ENCODE results near the gene GP1BB.

The GP1BB gene

DNA sequence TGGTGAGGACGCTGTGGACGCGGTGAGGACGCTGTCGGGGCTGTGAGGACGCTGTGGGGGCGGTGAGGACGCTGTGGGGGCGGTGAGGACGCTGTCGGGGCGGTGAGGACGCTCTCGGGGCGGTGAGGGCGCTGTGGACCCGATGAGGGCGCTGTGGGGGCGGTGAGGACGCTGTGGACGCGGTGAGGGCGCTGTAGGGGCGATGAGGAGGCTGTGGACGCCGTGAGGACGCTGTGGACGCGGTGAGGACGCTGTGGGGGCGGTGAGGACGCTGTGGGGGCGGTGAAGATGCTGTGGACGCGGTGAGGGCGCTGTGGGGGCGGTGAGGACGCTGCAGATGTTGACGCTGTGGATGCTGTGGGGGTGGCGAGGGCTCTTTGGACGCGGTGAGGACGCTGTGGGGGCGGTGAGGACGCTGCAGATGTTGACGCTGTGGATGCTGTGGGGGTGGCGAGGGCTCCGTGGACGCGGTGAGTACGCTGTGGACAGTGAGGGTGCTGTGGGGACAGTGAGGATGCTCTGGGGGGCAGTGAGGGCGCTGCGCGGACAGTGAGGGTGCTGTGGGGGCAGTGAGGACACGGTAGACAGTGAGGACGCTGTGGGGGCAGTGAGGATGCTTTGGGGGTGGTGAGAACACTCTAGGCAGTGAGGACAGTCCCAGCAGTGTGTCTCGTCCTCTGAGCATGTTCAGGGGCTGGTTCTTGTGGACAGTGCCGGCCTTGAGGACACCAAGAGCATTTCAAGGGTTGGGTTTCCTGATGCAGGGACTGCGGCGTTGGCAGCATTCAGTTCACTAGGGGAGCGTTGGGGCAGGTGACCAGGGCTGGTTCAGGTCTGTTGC lies 4.2 kb downstream of the GP1BB start:
- no peak for DNase-seq (ENCODE audit: low spot score)

GRCh38 chr22:19728271-19728670 lies 4.9 kb downstream of the GP1BB start:
- no peak for DNase-seq (ENCODE audit: low spot score)

- no peak for DNase-seq (ENCODE audit: low spot score)
Observed at GRCh38 chr22:19728836-19729235, 5.5 kb downstream of the GP1BB start.

DNA sequence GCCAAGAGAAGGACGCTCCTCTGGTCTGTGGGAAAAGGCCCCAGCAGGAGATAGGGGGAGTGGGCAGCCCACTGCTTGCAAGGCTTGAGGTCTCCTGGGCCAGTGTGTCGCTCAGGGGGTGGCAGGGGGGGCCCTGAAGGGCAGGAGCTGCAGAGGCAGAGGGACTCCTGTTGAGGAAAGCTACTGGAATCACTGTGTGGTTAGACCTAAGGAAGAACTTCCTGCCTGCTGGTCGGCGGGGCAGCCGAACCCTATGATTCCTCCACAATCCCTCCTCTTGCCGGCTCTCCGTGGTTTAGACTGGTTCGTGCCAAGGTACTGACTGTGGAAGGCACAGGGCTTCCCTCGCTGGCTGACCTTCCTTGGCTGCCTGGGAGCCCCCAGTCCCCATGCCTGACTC lies 6.2 kb downstream of the GP1BB start:
- DNase-seq (ENCODE audit: low spot score), result no peak

GRCh38 chr22:19730198-19730597 lies 6.9 kb downstream of the GP1BB start:
- DNase-seq (ENCODE audit: low spot score), result no peak

- DNase-seq (ENCODE audit: low spot score), result peak; percentile 93
Observed at GRCh38 chr22:19730655-19731360, 7.5 kb downstream of the GP1BB start.

DNA sequence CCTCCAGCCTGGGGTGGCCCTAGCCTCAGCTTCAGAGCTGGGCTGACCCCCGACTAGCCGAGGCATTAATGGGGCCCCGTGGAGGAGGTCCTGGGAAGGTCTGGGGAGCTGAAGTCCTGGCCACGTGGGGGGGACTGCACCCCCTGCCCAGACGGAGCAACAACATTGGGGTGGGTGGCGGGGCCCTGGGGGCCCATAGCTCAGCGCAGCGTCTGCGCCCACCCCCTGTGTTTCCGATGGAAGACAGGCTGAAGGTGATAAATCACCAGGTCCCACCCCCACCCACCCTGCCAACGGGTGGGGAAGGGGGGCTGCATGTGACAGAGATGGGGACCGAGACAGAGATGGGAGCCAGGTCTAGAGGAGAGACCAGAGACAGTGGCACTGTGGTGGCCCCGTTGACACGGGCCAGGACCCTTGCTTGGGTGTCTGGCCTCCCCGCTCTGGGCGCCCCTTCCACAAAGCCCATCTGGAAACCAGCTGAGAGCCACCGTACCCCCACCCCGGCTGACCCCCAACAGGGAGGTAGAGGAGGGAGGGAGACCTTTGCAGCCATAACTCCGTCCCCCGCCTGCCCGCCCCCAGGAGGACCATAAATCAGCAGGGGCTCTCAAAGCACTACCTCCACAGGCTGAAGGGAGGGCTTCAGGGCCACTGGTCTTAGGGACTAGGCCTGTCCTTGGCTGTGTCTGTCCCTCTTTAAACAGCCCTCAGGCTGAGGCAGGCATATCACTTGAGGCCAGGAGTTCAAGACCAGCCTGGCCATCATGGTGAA lies 8.2 kb downstream of the GP1BB start:
- DNase-seq (ENCODE audit: low spot score), result no peak

DNA sequence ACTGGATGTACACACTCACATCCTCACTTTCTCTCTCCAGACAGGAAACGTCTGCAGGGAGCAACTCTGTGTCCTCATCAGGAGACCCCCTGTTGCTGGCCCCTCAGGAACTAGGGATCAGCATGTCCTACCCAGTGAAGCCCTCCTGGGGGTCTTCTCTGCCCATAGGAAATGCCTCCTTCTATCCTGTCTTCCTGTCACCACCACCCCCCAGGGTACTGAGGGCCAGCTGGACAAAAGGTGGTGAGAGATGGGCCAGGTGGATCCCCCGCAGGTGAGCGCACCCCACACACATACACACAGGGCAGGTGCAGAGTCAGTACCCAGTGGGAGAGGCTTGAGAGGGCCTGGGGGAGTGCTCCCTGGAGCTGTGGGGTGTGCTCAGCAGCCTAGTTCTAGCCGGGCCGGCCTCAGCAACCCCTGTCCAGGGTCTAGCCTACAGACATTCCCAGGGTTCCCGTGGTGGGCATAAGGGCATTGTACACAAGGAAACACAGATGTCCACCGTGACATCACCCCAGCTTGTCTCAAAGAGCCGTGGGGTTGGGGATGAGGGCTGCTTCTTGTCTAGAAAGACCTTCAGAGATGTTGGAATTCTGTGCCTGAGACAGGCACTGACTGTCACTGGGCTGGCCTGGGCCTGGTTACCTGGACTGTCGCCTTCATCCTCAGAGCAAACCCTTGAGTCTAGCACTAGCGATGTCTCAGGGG lies 9.2 kb downstream of the GP1BB start:
- DNase-seq (ENCODE audit: low spot score), result no peak

GRCh38 chr22:19733755-19734154 lies 10.4 kb downstream of the GP1BB start:
- DNase-seq (ENCODE audit: low spot score), result no peak

DNA sequence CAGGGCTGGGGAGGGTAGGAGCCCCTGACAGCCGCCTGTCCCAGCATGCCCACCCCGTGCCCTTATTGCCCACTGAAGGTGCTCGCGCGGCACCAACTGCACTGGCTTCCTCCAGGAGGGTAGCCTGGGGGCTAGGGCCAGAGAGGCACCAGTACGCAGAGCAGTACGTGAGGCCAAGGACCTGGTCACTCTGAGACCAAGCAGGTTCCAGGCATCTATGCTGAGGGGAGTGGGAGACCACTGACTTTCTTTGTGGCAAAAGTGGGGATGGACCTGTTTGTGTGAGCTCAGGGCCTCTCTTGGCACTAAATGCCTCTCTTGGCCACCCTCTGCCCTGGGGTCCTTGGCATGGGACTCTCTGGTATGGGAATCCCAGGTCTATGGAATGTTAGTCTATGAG lies 10.8 kb downstream of the GP1BB start:
- DNase-seq (ENCODE audit: low spot score), result no peak

GRCh38 chr22:19734837-19735382 lies 11.6 kb downstream of the GP1BB start:
- no peak for DNase-seq (ENCODE audit: low spot score)

DNA sequence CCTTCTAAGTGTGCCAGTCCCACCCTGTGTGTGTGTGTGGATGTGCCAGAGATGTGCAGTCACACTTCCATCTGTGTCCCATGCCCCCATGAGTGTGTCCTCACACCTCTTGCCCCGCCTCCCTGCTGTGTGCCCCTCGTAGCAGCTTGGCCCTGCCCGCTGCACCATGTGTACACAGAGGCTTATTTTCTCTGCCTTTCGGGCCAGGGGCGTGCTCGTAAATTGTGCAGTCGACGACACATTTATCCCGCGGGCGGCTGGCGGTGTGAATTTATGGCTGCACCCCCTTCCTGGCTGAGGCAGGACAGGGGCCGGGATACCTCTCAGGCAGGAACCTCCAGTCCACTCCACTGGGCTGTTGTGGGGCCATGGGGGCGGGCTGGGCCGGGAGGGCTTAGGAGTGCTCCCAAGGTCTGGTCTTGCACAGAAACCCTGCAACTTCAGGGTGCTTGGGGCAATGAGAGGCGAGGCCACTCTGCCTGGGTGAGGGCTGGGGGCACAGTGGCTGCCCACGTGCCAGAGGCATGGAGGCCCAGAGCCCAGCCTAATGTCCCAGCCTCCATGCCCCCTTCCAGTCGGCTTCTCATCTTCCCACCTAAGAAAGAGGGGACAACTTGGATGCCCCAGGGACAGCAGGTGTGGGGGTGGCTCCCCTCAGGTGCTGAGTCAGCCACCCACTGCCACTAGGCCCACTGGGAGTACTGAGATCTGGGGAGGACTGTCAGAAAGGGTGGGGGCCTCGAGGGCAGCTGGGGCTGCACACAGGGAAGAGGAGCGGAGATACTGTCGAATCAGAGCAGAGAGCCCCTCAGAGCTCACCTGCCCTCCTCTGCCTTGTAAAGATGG lies 12.5 kb downstream of the GP1BB start:
- DNase-seq (ENCODE audit: low spot score), result no peak

DNA sequence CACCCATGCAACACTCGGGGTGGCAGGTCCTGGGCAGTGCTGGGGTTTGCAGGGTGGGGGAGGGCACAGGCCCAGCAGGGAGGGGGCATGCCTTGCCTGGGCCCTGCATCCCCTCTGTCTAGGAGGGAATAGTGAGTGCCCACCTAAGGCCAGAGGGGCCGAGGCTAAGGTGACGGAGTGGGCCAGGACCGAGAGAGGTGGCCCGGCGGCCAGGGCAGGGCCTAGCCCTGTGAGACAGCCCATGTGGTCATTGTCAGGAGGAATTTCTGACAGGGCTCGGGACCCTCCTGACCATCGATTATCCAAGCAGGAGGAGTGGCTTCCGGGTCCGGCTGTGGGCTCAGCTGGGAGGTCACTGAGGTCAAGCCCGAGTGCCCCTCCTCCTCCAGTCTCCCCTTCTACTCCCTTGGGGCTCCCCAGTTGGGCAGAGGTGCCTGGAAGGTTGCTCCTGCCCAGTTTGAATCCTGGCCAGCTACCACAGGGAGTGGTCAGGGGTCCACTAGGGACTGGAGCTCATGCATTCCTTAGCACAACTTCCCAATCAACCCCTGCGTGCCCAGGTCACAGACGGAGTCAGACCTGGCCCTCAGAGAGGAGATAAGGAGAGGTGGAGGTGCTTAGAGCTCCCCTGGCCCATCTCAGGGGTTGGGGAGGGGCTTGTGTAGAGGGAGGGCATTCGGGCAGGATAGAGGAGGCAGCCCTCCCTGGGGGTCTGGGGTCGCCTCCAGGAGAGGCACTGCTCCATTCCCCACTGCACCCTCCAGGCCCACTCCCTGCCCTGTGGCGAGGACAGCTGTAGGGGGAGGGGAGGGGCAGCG lies 14.7 kb downstream of the GP1BB start:
- no peak for DNase-seq (ENCODE audit: low spot score)

DNA sequence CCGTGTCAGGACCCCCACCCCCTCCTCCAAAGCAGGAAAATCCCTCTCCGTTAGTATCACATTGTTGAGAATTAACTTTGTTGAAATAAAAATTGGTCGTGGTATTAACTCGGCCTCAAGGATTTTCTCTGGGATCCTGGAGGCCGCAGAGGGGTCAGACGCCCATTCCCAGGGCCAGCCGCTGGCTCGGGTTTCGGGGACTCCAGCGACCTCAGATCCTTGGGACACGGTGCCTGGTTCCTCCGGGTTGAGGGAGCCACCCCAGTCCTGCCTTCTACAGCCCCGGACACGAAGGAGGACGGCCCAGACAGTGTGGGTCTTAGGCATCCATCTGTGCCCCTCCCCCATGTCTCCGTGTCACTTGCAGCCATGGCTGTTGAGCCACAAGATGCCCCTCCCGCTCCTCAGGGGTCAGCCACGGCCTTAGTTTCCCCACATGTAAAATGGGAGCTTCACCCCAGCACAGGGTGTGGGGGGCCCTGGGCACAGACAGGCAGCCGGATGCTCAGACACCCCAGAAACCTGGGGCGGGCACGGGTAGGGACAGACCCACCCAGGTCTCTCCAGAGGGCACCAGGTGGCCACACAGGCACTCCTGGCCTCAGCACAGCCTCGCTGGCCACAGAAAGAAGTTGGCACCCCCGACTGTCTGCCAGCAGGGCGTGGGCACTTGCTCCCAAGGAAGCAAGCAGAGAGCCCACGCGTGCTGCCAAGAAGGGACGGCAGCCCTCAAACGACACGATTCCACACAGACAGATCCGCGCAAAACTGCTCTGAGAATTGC lies 15.5 kb downstream of the GP1BB start:
- no peak for DNase-seq (ENCODE audit: low spot score)

GRCh38 chr22:19739448-19739895 lies 16.1 kb downstream of the GP1BB start:
- DNase-seq (ENCODE audit: low spot score), result no peak

GRCh38 chr22:19739911-19740449 lies 16.6 kb downstream of the GP1BB start:
- no peak for DNase-seq (ENCODE audit: low spot score)

GRCh38 chr22:19740586-19740985 lies 17.2 kb downstream of the GP1BB start:
- DNase-seq (ENCODE audit: low spot score), result no peak

DNA sequence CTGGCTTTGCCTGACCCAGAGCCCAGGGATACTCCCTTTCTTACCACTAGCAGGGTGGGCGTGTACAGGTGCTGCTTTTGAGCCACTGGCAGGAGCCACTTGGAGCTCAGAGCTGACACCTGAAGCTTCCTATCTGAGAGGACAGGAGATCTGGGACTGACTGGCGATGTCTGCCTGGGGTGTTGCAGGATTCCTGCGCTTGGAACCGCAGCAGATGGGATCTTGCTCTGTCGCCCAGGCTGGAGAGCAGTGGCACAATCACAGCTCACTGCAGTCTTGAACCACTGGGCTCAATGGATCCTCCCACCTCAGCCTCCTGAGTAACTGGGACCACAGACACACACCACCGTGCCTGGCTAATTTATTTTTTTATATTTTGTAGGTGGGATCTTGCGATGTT lies 17.7 kb downstream of the GP1BB start:
- DNase-seq (ENCODE audit: low spot score), result no peak
